IPS-18c (cell line): ENCODE data around the gene SLC9A9.

Experiments used
- H3K4me3 ChIP-seq: 2 replicates; pipeline ENCODE4 v1.7.0; 2013; ENCODE audit warnings: low read depth, mild to moderate bottlenecking, low read length, moderate library complexity; ENCODE audit not compliant: insufficient read depth
- H3K9me3 ChIP-seq: one replicate; pipeline ENCODE4 v1.6.1; 2013; ENCODE audit warnings: mild to moderate bottlenecking, low read length, moderate library complexity; ENCODE audit not compliant: control insufficient read depth, insufficient read depth

Gene SLC9A9

DNA sequence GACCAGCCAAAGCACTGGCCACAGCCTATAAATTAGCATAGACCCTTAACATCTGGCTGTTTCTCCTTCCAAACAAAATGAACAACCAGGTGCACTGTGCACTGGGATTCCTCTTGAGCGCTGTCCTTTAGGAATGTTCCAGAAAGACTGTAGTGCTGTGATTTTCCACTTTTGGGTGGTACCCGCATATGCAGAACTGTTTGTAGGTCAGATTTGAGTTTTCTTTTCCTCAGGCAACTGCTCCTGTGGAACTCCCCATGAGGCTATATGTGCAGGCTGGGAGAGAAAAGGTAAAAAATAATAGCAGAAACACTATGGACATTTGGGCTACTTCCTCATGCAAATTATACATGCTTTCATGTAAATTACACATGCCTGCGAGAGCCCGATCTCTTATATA is 589.6 kb downstream of the SLC9A9 start:
- Histone ChIP-seq H3K4me3 (no peak overlapping the region), H3K9me3 (peaks cover 4% of the 10 kb centered on the region)

DNA sequence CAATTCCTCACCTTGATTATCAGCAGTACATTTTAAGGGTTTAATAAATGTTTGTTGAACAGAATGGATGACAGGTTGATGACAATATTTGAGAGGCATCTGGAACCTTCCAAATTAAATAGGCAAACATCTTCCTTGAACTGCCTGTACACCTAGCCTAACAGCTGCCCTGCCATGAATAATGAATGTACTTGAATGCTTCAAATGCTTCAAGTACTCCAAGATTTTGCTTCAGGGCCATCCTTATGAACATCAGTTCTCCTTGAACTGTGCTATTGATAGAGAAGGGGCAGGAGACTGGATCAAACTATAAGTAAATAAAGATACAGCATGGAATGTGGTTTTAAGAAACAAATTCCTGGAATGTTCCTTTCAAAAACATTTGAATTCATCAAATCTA is 591.9 kb downstream of the SLC9A9 start:
- Histone ChIP-seq H3K4me3 (no peak overlapping the region), H3K9me3 (peaks cover 4% of the 10 kb centered on the region)

DNA sequence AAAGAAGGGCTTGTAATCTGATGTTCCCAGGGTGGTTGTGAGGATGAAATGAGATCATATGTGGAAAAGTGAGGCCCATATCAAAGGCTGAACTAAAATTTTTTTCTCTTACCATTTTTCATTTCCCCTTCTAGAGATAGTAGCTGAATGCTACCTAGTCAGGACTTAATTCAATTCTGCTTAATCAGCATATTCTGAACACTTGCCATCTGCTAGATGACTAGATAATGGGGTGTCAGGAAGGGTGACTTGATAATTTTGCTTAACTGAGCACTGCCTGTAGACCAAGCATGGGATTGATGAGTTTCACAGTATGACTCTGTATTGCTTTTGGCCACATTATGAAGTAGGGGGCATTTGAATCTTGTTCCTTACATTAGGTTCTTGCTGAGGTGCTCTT is 592.5 kb downstream of the SLC9A9 start:
- H3K4me3 ChIP-seq: no peak overlapping the region
- H3K9me3 ChIP-seq: peaks cover 4% of the 10 kb centered on the region

DNA sequence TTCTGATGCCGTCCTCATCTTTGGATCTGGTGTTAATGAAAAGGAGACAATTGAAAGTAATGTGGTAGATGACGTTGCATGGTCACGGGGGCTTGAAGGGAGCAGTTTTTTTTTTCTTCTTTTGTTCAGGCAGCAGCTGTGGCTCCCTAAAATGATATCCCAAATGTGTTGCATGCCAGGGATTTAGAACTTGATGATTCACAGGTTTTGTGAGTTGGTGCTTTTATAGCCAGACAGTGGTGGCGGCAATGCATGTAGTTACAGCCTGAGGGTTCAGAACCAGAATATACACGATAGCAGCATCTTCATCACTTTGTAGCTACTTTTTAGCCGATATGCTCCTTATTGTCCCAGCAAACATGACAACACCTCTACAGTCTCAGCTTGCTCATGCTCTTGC is 595.3 kb downstream of the SLC9A9 start:
- Histone ChIP-seq H3K4me3 (no peak overlapping the region), H3K9me3 (peaks cover 4% of the 10 kb centered on the region)

DNA sequence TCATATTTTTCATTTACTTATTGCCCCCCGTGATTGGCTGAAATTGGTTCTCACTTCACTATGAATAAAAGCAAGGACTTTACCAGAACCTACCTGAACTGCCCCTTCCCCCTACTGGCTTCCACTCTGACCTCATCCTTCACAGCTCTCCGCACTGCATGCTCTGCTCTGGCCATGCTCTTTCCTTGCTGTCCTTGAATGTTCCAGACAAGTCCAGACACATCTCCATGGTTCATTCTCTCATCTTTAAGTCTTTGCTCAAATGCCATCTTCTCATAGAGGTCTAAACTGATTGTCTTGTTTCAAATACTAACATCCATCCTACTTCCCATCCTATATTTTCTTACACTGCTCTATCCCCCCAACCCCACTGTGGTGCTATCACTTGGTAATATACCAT is 599.3 kb downstream of the SLC9A9 start:
- no peaks in the 10 kb centered on the region for H3K9me3 ChIP-seq

DNA sequence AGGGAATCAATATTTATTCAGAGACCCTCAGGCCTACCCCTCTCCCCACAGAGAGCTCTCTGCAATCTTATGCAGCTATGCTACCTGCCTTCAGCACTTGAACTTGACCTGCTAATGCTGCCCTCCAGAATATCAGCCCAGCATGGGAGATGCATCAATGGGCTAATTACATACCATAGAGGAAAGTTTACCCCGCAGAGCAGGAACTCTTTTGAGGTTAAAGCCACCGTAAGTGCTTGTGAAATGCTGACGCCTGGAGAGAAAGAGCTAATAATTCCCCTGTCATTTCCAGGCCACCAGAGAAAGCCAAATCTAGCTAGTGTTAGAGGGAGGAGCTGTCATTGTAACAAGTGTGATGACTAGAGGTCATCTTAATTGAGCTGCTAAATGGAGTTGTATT is 601.2 kb downstream of the SLC9A9 start:
- Histone ChIP-seq H3K4me3 (no peak overlapping the region), H3K9me3 (no peaks in the 10 kb centered on the region)

More for the DNA sequence above, 599.3 kb downstream of the SLC9A9 start:
- H3K4me3 ChIP-seq: no peak overlapping the region

DNA sequence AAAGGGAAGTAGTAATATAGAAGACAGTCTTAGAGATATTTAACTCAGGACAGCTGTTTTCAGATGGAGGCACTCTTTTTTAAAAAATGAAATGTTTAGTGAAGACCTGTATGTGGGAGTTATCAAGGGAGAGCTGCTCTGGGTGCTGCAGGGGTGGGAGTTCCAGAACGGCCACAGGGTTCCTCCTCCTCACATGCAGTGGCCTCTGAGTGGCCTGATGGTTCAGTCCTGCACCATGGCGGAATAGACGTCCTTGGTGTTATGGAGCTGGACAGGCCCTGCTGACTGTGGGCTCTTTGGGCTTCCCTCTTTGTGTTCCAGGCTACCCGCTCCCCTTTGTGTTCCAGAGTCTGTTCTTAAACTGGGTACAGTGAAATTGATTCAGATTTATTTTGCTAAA is 602.6 kb downstream of the SLC9A9 start:
- Histone ChIP-seq H3K4me3 (no peak overlapping the region), H3K9me3 (no peaks in the 10 kb centered on the region)

DNA sequence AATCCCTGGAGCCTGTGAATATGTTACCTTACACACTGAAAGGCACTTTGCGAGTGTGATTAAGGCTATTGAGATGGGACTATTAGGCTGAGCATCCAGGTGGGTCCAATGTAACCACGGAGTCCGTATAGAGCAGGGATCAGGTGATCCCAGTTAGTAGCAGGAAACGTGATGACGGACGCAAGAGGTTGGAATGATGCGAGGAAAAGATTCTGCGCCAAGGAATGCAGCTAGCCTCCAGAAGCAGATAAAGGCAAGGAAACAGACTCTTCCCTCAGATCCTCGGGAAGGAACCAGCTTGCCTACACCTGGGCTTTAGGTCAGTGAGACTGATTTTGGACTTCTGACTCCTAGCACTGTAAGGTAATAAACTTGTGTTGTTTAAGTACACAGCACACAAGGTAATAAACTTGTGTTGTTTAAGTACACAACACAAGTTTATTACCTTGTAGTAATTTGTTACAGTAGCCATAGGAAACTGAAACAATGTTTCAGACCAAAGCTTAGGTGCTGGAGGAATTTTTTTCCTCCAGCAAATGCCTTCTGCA is 603.7 kb downstream of the SLC9A9 start:
- no peak overlapping the region for H3K4me3 ChIP-seq
- no peaks in the 10 kb centered on the region for H3K9me3 ChIP-seq

DNA sequence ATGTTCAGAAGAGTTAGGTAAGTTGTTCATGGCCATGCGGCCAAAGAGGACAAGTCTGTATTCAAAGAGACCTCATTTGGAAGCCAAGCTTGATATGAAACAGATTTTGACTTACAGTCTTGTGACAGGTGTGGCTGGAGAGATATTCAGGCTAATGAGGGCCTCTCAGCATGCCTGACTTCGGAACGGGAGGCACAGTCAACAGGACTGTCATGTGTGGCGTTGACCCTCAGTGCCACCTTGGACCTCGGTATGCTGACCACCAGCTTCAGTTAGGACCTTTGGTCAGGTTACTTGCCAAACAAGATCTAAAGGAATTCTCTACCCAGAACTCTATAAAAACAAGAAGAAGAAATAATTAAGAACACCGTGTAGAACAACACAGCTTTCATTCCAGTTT is 604.6 kb downstream of the SLC9A9 start:
- no peaks in the 10 kb centered on the region for H3K9me3 ChIP-seq
- no peak overlapping the region for H3K4me3 ChIP-seq

DNA sequence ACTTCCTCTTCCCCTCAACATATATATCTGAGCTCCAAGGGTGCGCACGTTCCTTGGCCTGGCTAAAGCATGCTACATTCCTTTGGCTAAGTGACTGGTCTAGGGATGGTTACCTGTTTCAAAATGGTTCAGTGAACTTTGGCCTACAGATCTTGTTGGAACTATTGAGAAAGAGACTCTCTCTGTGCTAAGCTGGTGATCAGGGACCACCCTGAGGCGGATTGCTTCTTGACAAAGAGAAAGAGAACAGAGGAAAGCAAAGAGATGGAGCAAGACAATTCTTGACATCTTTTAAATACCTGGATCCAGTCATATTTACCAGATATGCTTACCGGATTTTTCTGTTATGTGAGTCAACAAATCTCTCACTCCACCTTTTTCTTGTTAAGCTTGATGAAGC is 605.6 kb downstream of the SLC9A9 start:
- H3K4me3 ChIP-seq: no peak overlapping the region
- H3K9me3 ChIP-seq: no peaks in the 10 kb centered on the region

DNA sequence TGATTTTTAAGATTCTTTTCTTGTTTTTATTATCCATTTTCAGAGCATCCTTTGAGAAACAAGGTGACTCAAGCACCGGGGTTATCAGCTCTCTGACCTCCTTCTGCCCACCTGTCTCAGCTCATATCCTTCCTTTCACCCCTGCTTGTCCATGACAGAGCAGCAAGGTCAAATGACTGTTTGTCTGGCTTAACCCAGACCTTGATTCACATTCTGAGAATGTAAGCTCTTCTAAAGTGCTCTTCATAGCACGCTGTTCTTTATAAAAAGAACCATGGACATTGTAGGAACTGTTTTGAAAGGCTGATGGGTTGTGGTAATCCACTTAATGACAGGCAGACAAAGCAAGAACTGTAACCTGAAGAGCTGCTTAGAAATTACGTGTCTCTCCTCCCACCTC is 606.2 kb downstream of the SLC9A9 start:
- H3K4me3 ChIP-seq: no peak overlapping the region
- H3K9me3 ChIP-seq: no peaks in the 10 kb centered on the region

DNA sequence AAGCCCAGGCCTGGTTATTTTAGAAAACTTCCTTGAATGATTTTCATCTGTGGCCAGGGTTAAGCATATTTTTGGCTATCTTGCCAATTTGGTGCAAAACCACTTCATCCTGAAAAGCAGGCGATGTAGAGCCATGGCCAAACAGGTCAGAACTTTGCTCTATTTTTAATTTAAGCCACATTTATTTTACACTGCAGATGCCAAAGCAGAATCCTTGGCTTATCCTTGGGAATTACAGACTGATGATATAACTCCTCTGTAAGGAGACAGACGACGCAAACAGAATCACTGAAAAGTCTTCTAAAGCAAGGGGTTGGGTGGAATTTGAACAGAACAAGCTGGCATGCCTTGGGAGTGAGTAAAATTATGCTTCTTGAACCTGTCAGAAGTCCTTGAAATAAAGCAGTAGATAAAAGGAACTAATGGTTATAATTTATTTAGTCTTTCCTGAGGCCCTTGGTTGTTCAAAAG is 606.8 kb downstream of the SLC9A9 start:
- H3K4me3 ChIP-seq: no peak overlapping the region
- no peaks in the 10 kb centered on the region for H3K9me3 ChIP-seq

DNA sequence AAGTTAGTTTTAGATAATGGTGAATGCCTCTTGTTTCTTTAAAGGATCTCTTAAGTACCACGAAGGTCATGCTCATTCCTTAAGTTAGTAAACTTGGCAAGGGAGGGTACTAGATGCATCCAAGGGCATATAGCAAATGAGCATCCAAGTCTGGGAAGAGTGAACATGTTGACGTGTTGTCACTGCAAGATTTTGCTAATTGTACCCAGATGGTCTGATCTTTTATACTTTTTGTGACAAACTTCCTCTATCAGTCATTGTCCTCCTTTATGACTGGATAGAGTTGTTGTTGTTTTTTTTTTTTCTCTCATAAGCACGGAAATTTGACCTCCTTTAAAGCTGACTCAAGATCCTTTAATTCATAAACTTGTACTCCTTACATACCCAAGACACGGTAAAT is 607.4 kb downstream of the SLC9A9 start:
- Histone ChIP-seq H3K4me3 (no peak overlapping the region), H3K9me3 (no peaks in the 10 kb centered on the region)

DNA sequence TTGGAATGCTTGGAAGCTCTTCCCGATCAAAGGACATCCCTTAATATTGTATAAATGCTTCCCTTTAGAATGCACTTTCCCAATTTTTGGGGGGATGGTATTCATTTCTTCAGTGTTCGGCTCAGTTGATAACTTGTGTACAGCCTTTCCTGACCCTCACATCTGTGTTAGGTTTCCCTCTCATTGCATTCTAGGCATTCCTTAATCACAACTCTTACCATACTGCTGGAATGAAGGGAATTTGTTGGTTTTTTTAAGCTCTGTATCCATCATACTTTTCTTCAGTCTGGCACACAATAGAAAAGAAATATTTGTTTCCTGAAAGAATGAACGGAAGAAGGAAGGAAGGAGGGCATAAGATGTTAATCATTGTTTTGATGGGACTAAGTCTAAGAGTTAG is 609.2 kb downstream of the SLC9A9 start:
- H3K4me3 ChIP-seq: no peak overlapping the region
- no peaks in the 10 kb centered on the region for H3K9me3 ChIP-seq

DNA sequence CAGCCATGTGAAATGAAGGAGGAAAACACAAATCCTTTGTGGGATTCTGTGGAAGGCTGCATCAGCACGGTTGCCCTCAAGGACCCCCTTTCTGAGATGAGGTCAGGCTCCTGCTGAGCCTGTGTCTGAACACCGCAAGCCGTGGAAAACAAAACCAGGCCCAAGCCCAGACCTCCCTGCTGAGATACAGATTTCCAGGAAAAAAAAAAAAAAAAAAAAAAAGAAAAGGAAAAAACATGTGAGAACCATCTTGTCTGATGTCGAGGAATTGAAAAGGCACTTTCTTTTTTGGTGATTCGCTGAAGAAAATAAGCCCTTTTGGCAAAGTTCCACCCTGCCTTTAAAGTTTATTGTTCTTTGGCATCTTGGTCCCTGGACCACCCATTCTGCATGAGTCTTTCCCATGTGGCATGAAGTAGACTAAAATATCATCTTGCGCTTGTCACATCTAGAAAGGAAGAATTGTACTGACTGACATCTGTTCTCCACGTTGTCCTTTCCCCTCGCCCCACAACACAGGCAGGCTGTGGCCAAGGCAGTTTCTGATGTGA is 611.1 kb downstream of the SLC9A9 start:
- no peak overlapping the region for H3K4me3 ChIP-seq
- H3K9me3 ChIP-seq: no peaks in the 10 kb centered on the region

DNA sequence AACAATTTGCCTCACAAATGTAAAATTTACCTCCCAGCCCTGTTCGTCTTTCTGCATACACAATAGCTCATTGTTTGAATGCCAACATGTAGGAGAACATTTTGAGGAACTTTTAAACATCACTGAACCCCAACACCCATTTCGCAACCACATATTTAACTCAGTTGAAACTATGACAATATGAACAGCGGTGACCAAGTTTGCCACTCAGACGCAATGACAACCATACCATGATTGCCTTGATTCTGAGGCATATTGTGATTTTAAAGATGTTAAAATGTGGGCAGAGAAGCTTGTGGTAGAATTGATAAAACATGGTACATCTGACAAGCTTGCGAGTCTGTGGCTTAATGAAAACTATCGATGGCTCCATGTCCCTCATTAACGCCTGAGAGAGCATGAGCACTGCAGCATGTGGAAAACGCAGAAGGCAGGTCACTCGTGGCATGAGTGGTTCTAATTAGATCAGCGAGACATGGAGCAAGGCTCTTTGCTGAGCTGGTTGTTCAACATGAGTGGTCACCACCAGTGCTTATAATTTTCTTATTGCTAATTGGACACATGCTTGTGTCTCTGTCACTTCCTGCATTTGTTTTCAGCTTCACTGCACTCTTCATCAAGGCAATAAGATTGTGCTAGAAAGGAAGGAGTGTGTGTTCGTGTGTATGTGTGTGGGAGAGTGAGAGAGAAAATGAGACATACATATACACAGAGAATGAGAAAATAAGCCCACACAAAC is 611.9 kb downstream of the SLC9A9 start:
- Histone ChIP-seq H3K4me3 (no peak overlapping the region), H3K9me3 (no peaks in the 10 kb centered on the region)

DNA sequence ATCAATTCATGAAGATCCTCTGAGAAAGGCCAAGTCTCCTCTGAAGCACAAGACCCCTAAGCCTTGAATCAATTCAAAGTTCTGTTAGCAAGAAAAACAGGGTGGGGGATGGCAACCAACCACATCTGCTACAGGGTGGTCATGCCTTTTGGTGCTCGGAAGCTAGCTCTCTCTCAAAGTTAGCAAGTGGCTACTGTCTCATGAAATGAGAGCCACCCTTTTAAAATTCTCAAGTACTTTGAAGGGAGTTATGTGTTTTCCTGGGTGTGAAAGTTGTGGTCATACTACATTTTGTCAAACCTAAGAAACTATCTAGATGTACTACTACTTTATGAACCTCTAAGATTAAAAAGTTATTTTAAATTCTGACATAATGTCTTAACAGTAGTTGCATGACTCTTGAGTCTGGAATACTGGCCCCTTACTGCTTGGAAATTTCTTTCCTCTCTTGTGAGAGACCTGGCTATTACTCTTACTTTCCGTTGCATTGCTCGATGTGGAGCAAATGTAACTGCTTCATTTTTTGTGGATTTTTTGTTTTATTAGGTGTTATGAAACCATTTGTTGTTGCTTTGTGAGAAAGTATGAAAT is 612.6 kb downstream of the SLC9A9 start:
- no peak overlapping the region for H3K4me3 ChIP-seq
- no peaks in the 10 kb centered on the region for H3K9me3 ChIP-seq

DNA sequence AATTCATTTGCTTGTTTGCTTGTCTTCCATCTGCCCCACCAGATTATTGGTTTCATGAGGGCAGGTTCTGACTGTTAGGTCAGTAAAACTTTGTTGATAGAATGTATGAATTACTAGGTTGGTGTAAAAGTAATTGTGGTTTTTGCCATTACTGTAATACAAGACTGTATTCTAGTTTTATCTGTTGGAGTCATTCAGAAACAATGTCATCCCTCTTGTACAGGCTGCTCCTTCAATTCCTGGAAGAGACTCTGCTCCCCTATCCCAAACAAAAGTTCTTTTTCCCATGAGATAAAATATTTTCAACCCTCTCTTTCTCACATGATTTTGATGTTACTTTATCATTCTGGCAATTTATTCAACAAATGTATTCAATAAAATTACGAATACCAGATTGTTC is 613.7 kb downstream of the SLC9A9 start:
- Histone ChIP-seq H3K9me3 (no peaks in the 10 kb centered on the region), H3K4me3 (no peak overlapping the region)
